Measurements from ENCODE around the gene PET117.
"Not testable (repeated sequence)": the region's sequence is repeated elsewhere in the genome, so short reads cannot be mapped to it uniquely, and the experiment has no call there.

GRCh38 chr20:18180366-18180765 lies 42.7 kb downstream of the PET117 start:
- TF ChIP-seq, protein P1, sequence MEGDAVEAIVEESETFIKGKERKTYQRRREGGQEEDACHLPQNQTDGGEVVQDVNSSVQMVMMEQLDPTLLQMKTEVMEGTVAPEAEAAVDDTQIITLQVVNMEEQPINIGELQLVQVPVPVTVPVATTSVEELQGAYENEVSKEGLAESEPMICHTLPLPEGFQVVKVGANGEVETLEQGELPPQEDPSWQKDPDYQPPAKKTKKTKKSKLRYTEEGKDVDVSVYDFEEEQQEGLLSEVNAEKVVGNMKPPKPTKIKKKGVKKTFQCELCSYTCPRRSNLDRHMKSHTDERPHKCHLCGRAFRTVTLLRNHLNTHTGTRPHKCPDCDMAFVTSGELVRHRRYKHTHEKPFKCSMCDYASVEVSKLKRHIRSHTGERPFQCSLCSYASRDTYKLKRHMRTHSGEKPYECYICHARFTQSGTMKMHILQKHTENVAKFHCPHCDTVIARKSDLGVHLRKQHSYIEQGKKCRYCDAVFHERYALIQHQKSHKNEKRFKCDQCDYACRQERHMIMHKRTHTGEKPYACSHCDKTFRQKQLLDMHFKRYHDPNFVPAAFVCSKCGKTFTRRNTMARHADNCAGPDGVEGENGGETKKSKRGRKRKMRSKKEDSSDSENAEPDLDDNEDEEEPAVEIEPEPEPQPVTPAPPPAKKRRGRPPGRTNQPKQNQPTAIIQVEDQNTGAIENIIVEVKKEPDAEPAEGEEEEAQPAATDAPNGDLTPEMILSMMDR (IDR thresholded peaks at IDR 0.05; ENCODE audit: low read depth, low read length), result not testable (repeated sequence)
- not testable (repeated sequence) for TF ChIP-seq POLR2A (IDR thresholded peaks at IDR 0.05; ENCODE audit: extremely low read depth, insufficient read length); MAX (IDR thresholded peaks at IDR 0.05; ENCODE audit: low read depth, low read length)

Measured in NB4 (cell line).